GM23338 (cell line): ENCODE data around the gene DNASE2. TPM values are rescaled to one million over a fixed set of nuclear protein-coding genes. Genes with fewer than 3 reads are reported as not detected.

ENCODE experiments used
- ATAC-seq: fragments of 200-7000 bp; cut with Tn5 transposase; 3 replicates; pipeline ENCODE4 v1.9.1; 2020
- DNase-seq: peaks from one replicate; pipeline ENCODE4 v3.0.0-alpha.2; 2015; ENCODE audit warnings: low spot score
- H2AFZ ChIP-seq: fragments of 200-600 bp; sonication (generic); 2 replicates; pipeline ENCODE4 v1.8.0; 2016; ENCODE audit warnings: antibody characterized with exemption, mild to moderate bottlenecking, moderate library complexity
- H3F3A ChIP-seq: fragments of 200-600 bp; sonication (generic); replicated peaks from 2 replicates; pipeline ENCODE4 v1.8.0; 2017; ENCODE audit warnings: antibody characterized with exemption, mixed run types, low read depth
- H3K27ac ChIP-seq: fragments of 200-600 bp; sonication (generic); 2 replicates; pipeline ENCODE4 v1.6.1; 2016; ENCODE audit warnings: low read depth
- H3K27me3 ChIP-seq: fragments of 200-600 bp; sonication (generic); 2 replicates; pipeline ENCODE4 v1.8.0; 2016; ENCODE audit warnings: mild to moderate bottlenecking, mixed run types, moderate library complexity; ENCODE audit not compliant: insufficient read depth
- H3K36me3 ChIP-seq: fragments of 200-600 bp; sonication (generic); 2 replicates; pipeline ENCODE4 v1.8.0; 2016; ENCODE audit warnings: mild to moderate bottlenecking; ENCODE audit not compliant: insufficient read depth
- H3K4me1 ChIP-seq: fragments of 200-600 bp; sonication (generic); 2 replicates; pipeline ENCODE4 v1.8.0; 2016; ENCODE audit warnings: mild to moderate bottlenecking, moderate library complexity; ENCODE audit not compliant: insufficient read depth
- H3K4me2 ChIP-seq: fragments of 200-600 bp; sonication (generic); 2 replicates; pipeline ENCODE4 v1.7.1; 2017; ENCODE audit warnings: mixed run types
- H3K4me3 ChIP-seq: fragments of 200-600 bp; sonication (generic); 2 replicates; pipeline ENCODE4 v1.6.1; 2016; ENCODE audit warnings: mixed run types
- H3K79me2 ChIP-seq: fragments of 200-600 bp; sonication (generic); replicated peaks from 2 replicates; pipeline ENCODE4 v1.8.0; 2017; ENCODE audit warnings: mild to moderate bottlenecking; ENCODE audit not compliant: insufficient read depth
- H3K9me2 ChIP-seq: fragments of 200-600 bp; sonication (generic); 2 replicates; pipeline ENCODE4 v1.8.0; 2017; ENCODE audit not compliant: insufficient read depth
- H4K20me1 ChIP-seq: fragments of 200-600 bp; sonication (generic); replicated peaks from 2 replicates; pipeline ENCODE4 v1.8.0; 2017; ENCODE audit warnings: mild to moderate bottlenecking; ENCODE audit not compliant: insufficient read depth
- H3K27ac Mint-ChIP-seq: 2 replicates; pipeline ENCODE4 v1.8.0; 2020; ENCODE audit warnings: inconsistent platforms, mild to moderate bottlenecking, moderate library complexity, mixed read lengths
- H3K27me3 Mint-ChIP-seq: 3 replicates; pipeline ENCODE4 v1.8.0; 2022; ENCODE audit warnings: low read depth, mild to moderate bottlenecking, moderate library complexity, mixed read lengths, inconsistent platforms; ENCODE audit not compliant: insufficient read depth, poor library complexity
- H3K36me3 Mint-ChIP-seq: 3 replicates; pipeline ENCODE4 v1.8.0; 2021; ENCODE audit warnings: low read depth, mild to moderate bottlenecking, inconsistent platforms, moderate library complexity, mixed read lengths
- H3K4me1 Mint-ChIP-seq: 3 replicates; pipeline ENCODE4 v1.8.0; 2020; ENCODE audit warnings: mild to moderate bottlenecking, inconsistent platforms, mixed read lengths
- H3K4me3 Mint-ChIP-seq: 3 replicates; pipeline ENCODE4 v1.8.0; 2021; ENCODE audit warnings: moderate library complexity, mild to moderate bottlenecking, inconsistent platforms, mixed read lengths
- H3K9me3 Mint-ChIP-seq: 3 replicates; pipeline ENCODE4 v1.8.0; 2020; ENCODE audit warnings: moderate library complexity, mild to moderate bottlenecking, inconsistent platforms, mixed read lengths
- CTCF ChIP-seq, 2 experiments: fragments of 200-600 bp in 1 of 2; sonication (generic) in 1 of 2; conservative IDR thresholded peaks; 2 replicates each; pipeline versions ENCODE4 v1.5.1 to v1.6.1; 2016 to 2017; ENCODE audit warnings: antibody characterized with exemption in 2 of 2, low read depth in 2 of 2, mild to moderate bottlenecking in 2 of 2, moderate library complexity in 1 of 2
- ETS1 ChIP-seq: IDR thresholded peaks from 2 replicates; pipeline ENCODE4 v1.6.1; 2016; ENCODE audit warnings: antibody characterized with exemption
- EZH2 ChIP-seq: fragments of 200-600 bp; sonication (generic); IDR thresholded peaks from one replicate; pipeline ENCODE4 v1.8.0; 2017; ENCODE audit warnings: antibody characterized with exemption, mild to moderate bottlenecking, low read depth; ENCODE audit not compliant: unreplicated experiment
- EZH2phosphoT487 ChIP-seq: fragments of 200-600 bp; sonication (generic); IDR thresholded peaks from one replicate; pipeline ENCODE4 v1.8.1; 2018; ENCODE audit warnings: antibody characterized with exemption; ENCODE audit not compliant: unreplicated experiment
- JUNB ChIP-seq: IDR thresholded peaks from one replicate; pipeline ENCODE4 v1.6.1; 2016; ENCODE audit warnings: antibody characterized with exemption; ENCODE audit not compliant: unreplicated experiment
- POLR2AphosphoS5 ChIP-seq: IDR thresholded peaks from 2 replicates; pipeline ENCODE4 v1.6.1; 2016; ENCODE audit warnings: antibody characterized with exemption, low read depth
- REST ChIP-seq: IDR thresholded peaks from one replicate; pipeline ENCODE4 v1.6.1; 2018; ENCODE audit warnings: antibody characterized with exemption; ENCODE audit not compliant: unreplicated experiment
- STAT1 ChIP-seq: IDR thresholded peaks from one replicate; pipeline ENCODE4 v1.6.1; 2016; ENCODE audit warnings: antibody characterized with exemption; ENCODE audit not compliant: unreplicated experiment
- ZNF114 ChIP-seq: fragments of 250-450 bp; sonication (Bioruptor Pico); IDR thresholded peaks from 2 replicates; pipeline ENCODE4 v1.5.0; 2020; ENCODE audit warnings: mild to moderate bottlenecking, moderate library complexity
- ZNF331 ChIP-seq: fragments of 250-450 bp; sonication (Bioruptor Pico); IDR thresholded peaks from 2 replicates; pipeline ENCODE4 v1.5.0; 2020; ENCODE audit warnings: low read depth, mild to moderate bottlenecking, moderate library complexity
- ZNF462 ChIP-seq: fragments of 250-450 bp; sonication (Bioruptor Pico); IDR thresholded peaks from 2 replicates; pipeline ENCODE4 v1.5.0; 2020; ENCODE audit warnings: mild to moderate bottlenecking, moderate library complexity
- polyA plus RNA-seq: library from polyadenylated mRNA; unstranded; fragments of >200 nt; fragmentation: Nextera tagmentation; extraction: Ambion mirVana; gene quantifications from 2 replicates; pipeline ENCODE4 v1.2.1, GENCODE V29; 2016
- total RNA-seq: library from RNA; depleted of rRNA; stranded (reverse); fragments of >200 nt; shearing (Covaris generic); gene quantifications from 2 replicates; pipeline ENCODE4 v1.2.3, GENCODE V29; 2014

Gene DNASE2
- total and polyA plus RNA-seq, 2 experiments from 2014 or later, result 17.4 to 35.0 TPM

- Histone ChIP-seq H3F3A (peaks cover 34% of the 10 kb centered on the region), H3K4me1 (peaks cover 20% of the 10 kb centered on the region), H4K20me1 (peaks cover 11% of the 10 kb centered on the region), H3K4me2 (no peak overlapping the region), H3K27me3 (no peaks in the 10 kb centered on the region), H3K79me2 (peaks cover 8% of the 10 kb centered on the region), H3K36me3 (no peaks in the 10 kb centered on the region), H3K27ac (no peak overlapping the region), H3K9me2 (no peaks in the 10 kb centered on the region), H2AFZ (no peak overlapping the region), H3K4me3 (no peak overlapping the region)
- no peak for DNase-seq
- H3K4me3 Mint-ChIP-seq, result no peak overlapping the region; the same call in 2 of the 3 replicates
- TF ChIP-seq EZH2phosphoT487, result no peak
- TF ChIP-seq STAT1, result no peak
- TF ChIP-seq ZNF331, result no peak
- TF ChIP-seq POLR2AphosphoS5, result no peak
- TF ChIP-seq REST, result no peak
- no peak for TF ChIP-seq ZNF114 (CRISPR knock-in tag)
- TF ChIP-seq JUNB, result no peak
- no peak for TF ChIP-seq ZNF462 (CRISPR knock-in tag)
- no peak for TF ChIP-seq EZH2
- no peak for TF ChIP-seq CTCF (conservative IDR thresholded peaks at IDR 0.05; ENCODE audit: low read depth in 2 of 2)
- TF ChIP-seq ETS1, result no peak
- H3K27ac Mint-ChIP-seq, result no peak overlapping the region
- H3K9me3 Mint-ChIP-seq, result no peaks in the 10 kb centered on the region; the same call in 2 of the 3 replicates
- peaks cover 17% of the 10 kb centered on the region for H3K27me3 Mint-ChIP-seq
- H3K36me3 Mint-ChIP-seq, result peaks cover 19% of the 10 kb centered on the region
- peaks cover 28% of the 10 kb centered on the region for H3K4me1 Mint-ChIP-seq
- ATAC-seq, result no peak
Observed at GRCh38 chr19:12843999-12844732, 37.1 kb downstream of the DNASE2 start.
